K562 (cell line): ENCODE data around the gene BIN1. TPM values are rescaled to one million over a fixed set of nuclear protein-coding genes. Genes with fewer than 3 reads are reported as not detected.

Experiments
- ATAC-seq: fragments of 200-7000 bp; cut with Tn5 transposase; 3 replicates; pipeline ENCODE4 v1.9.1; 2020; ENCODE audit warnings: moderate library complexity
- BruUV-seq: library from RNA; stranded (reverse); fragments of 400-500 nt; replicated peaks from 2 replicates; lab custom pipeline; 2021; lab: Mats Ljungman, UMichigan
- CTCF ChIA-PET: fragments of 300-600 bp; formaldehyde crosslinking; extraction: SDS; loops from one replicate; lab custom pipeline; 2021; ENCODE audit warnings: low intra/inter-chr PET ratio; lab: Yijun Ruan, JAX
- POLR2A ChIA-PET: fragments of 300-600, 350-650 bp; sonication (Branson Sonifier 250); formaldehyde crosslinking; extraction: SDS; loops from one replicate; lab custom pipeline; 2021; ENCODE audit warnings: antibody characterized with exemption, inconsistent platforms; lab: Yijun Ruan, JAX
- DNase-seq, 4 experiments: peaks; one replicate each; pipeline versions ENCODE4 v3.0.0 to v3.0.0-alpha.2; 2011 to 2018; ENCODE audit warnings: low spot score in 3 of 4, mixed read lengths in 3 of 4; ENCODE audit errors: extremely low read depth in 1 of 4
- FAIRE-seq: peaks from 2 replicates; lab custom pipeline; 2011; peaks lifted over from hg19 to GRCh38; lab: Jason Lieb, UNC
- H2AFZ ChIP-seq: 2 replicates; pipeline ENCODE4 v1.6.0; 2011; ENCODE audit warnings: low read depth, low read length, control low read depth, inconsistent platforms
- H3K27ac ChIP-seq: fragments of 200-600 bp; 3 replicates; pipeline ENCODE4 v1.8.0; 2011; ENCODE audit warnings: low read depth, mild to moderate bottlenecking, control low read depth, inconsistent platforms, low read length, moderate library complexity, mixed read lengths; ENCODE audit errors: extremely low read depth
- H3K27me3 ChIP-seq, 2 experiments: fragments of 300-600 bp in 1 of 2; 2 replicates in 1 of 2; 3 replicates in 1 of 2; pipeline versions ENCODE4 v1.6.0 to v1.8.0; 2011; ENCODE audit warnings: inconsistent platforms in 2 of 2, low read length in 2 of 2, mild to moderate bottlenecking in 1 of 2, mixed read lengths in 1 of 2, moderate library complexity in 1 of 2; ENCODE audit not compliant: control insufficient read depth in 2 of 2, insufficient read depth in 2 of 2
- H3K36me3 ChIP-seq: fragments of 300-600 bp; 3 replicates; pipeline ENCODE4 v1.8.0; 2011; ENCODE audit warnings: mild to moderate bottlenecking, low read length, inconsistent platforms; ENCODE audit not compliant: control insufficient read depth, insufficient read depth
- H3K4me1 ChIP-seq, 2 experiments: fragments of 200-600 bp in 1 of 2; replicated peaks in 1 of 2; 2 replicates in 1 of 2; 3 replicates in 1 of 2; pipeline versions ENCODE4 v1.5.1 to v1.8.0; 2011; ENCODE audit warnings: inconsistent platforms in 2 of 2, low read length in 2 of 2, mild to moderate bottlenecking in 1 of 2, mixed read lengths in 1 of 2, moderate library complexity in 1 of 2; ENCODE audit not compliant: control insufficient read depth in 2 of 2, insufficient read depth in 2 of 2
- H3K4me2 ChIP-seq: 2 replicates; pipeline ENCODE4 v1.6.1; 2011; ENCODE audit warnings: low read length, control low read depth, inconsistent platforms, mixed read lengths; ENCODE audit not compliant: insufficient read depth
- H3K4me3 ChIP-seq: fragments of 200-600 bp; sonication (generic), shearing (Covaris generic); 2 replicates; pipeline ENCODE4 v1.5.1; 2016; ENCODE audit warnings: control low read depth, inconsistent platforms
- H3K79me2 ChIP-seq: fragments of 200-600 bp; 3 replicates; pipeline ENCODE4 v1.8.0; 2011; ENCODE audit warnings: low read length, inconsistent platforms; ENCODE audit not compliant: control insufficient read depth, insufficient read depth
- H3K9ac ChIP-seq, 2 experiments: 2 replicates each; pipeline versions ENCODE4 v1.6.0 to v1.6.1; 2011; ENCODE audit warnings: low read depth in 2 of 2, low read length in 2 of 2, control low read depth in 1 of 2, inconsistent platforms in 1 of 2, mild to moderate bottlenecking in 1 of 2, mixed read lengths in 1 of 2; ENCODE audit not compliant: insufficient read depth in 1 of 2
- H3K9me1 ChIP-seq: one replicate; pipeline ENCODE4 v1.6.0; 2011; ENCODE audit warnings: inconsistent platforms, mild to moderate bottlenecking, low read length, moderate library complexity; ENCODE audit not compliant: control insufficient read depth, insufficient read depth
- H3K9me3 ChIP-seq: replicated peaks from 2 replicates; pipeline ENCODE4 v1.5.1; 2011; ENCODE audit warnings: low read depth, low read length, inconsistent platforms; ENCODE audit not compliant: control insufficient read depth, insufficient read depth
- H4K20me1 ChIP-seq: replicated peaks from 2 replicates; pipeline ENCODE4 v1.6.1; 2011; ENCODE audit warnings: low read length, inconsistent platforms, mixed read lengths; ENCODE audit not compliant: control insufficient read depth, insufficient read depth
- HNRNPL ChIP-seq: fragments of 200-400 bp; formaldehyde crosslinking; IDR thresholded peaks from 2 replicates; pipeline ENCODE4 v1.6.1; 2017; ENCODE audit warnings: low read depth, mild to moderate bottlenecking, low read length
- MTA3 ChIP-seq: fragments of 450-650 bp; formaldehyde crosslinking; IDR thresholded peaks from 2 replicates; pipeline ENCODE4 v1.6.1; 2017; ENCODE audit warnings: mild to moderate bottlenecking, borderline replicate concordance
- YBX1 ChIP-seq: fragments of 450-650 bp; IDR thresholded peaks from 2 replicates; pipeline ENCODE4 v1.7.1; 2016; ENCODE audit warnings: mild to moderate bottlenecking
- ZNF41 ChIP-seq: fragments of 250-450 bp; sonication (Bioruptor Pico); conservative IDR thresholded peaks from 2 replicates; pipeline ENCODE4 v1.4.0; 2020; ENCODE audit warnings: mild to moderate bottlenecking
- WGBS: fragments of 100-300 bp; shearing (Covaris generic); methylation state at CpG from one replicate; pipeline ENCODE4 v1.1.6; 2016; ENCODE audit warnings: low coverage, mixed read lengths; ENCODE audit not compliant: insufficient coverage; ENCODE audit errors: missing lambda C conversion rate; 5-methylcytosine and 5-hydroxymethylcytosine counted together
- in situ Hi-C: fragments of 300-500 bp; cut with MboI; formaldehyde crosslinking; loops from 4 replicates; pipeline ENCODE4 v1.15.0; 2018; ENCODE audit warnings: inconsistent platforms, mixed read lengths
- intact Hi-C: fragments of 100-400 bp; cut with micrococcal nuclease; formaldehyde crosslinking; loops from 2 replicates; pipeline ENCODE4 v1.14.2; 2022
- polyA plus RNA-seq, 8 experiments: library from polyadenylated mRNA; depleted of rRNA in 4 of 8; stranded (reverse) in 5 of 8; unstranded in 3 of 8; fragments of >200 nt; fragmentation: Nextera tagmentation in 2 of 8; fragmentation: Illumina TruSeq in 1 of 8; extraction: Ambion mirVana in 2 of 8; extraction: Trizol in 1 of 8; gene quantifications; 2 replicates each; pipeline versions ENCODE4 v1.2.1 to v1.2.3, GENCODE V29; 2011 to 2014; ENCODE audit warnings: inconsistent platforms in 1 of 8, missing spikeins in 1 of 8
- total RNA-seq, 7 experiments: library from RNA; depleted of rRNA in 6 of 7; stranded (reverse); fragments of >200 nt in 6 of 7; fragmentation: Illumina TruSeq in 2 of 7; extraction: Trizol in 2 of 7; gene quantifications; 2 replicates each; pipeline versions ENCODE4 v1.2.1 to v1.2.3, GENCODE V29; 2011 to 2021; ENCODE audit warnings: low replicate concordance in 1 of 7
- TF ChIP-seq, protein P1 (sequence below): fragments of 250-450 bp; sonication (Bioruptor Pico); IDR thresholded peaks from 2 replicates; pipeline ENCODE4 v1.8.0; 2022; ENCODE audit warnings: moderate library complexity, mild to moderate bottlenecking, inconsistent platforms
- TF ChIP-seq, protein P2 (sequence below): fragments of 250-450 bp; sonication (Bioruptor Pico); IDR thresholded peaks from 2 replicates; pipeline ENCODE4 v1.5.0; 2021; ENCODE audit warnings: mild to moderate bottlenecking, borderline replicate concordance
- TF ChIP-seq, protein P3 (sequence below), 2 experiments: IDR thresholded peaks; 2 replicates each; pipeline ENCODE4 v1.6.1; 2012; ENCODE audit warnings: improper control_type of control experiment in 2 of 2, low read depth in 2 of 2, low read length in 2 of 2, borderline replicate concordance in 1 of 2
- TF ChIP-seq, protein P4 (sequence below): fragments of 250-450 bp; sonication (Bioruptor Pico); IDR thresholded peaks from 2 replicates; pipeline ENCODE4 v1.4.0; 2020; ENCODE audit warnings: mild to moderate bottlenecking, moderate library complexity
- TF ChIP-seq, protein P5 (sequence below): sonication (generic); formaldehyde crosslinking; IDR thresholded peaks from 2 replicates; pipeline ENCODE4 v1.9.0; 2022; ENCODE audit warnings: mild to moderate bottlenecking, missing genetic modification reagents
- TF ChIP-seq, protein P6 (sequence below): sonication (generic); formaldehyde crosslinking; IDR thresholded peaks from 2 replicates; pipeline ENCODE4 v1.8.0; 2023; ENCODE audit warnings: mild to moderate bottlenecking, missing genetic modification reagents

Gene BIN1
- total and polyA plus RNA-seq, 9 of the 15 experiments (the other 6 are each of a cell fraction or from before 2014, with no cell fraction given): 0.04 to 2.8 (median 0.79) TPM; not detected in 1

DNA sequence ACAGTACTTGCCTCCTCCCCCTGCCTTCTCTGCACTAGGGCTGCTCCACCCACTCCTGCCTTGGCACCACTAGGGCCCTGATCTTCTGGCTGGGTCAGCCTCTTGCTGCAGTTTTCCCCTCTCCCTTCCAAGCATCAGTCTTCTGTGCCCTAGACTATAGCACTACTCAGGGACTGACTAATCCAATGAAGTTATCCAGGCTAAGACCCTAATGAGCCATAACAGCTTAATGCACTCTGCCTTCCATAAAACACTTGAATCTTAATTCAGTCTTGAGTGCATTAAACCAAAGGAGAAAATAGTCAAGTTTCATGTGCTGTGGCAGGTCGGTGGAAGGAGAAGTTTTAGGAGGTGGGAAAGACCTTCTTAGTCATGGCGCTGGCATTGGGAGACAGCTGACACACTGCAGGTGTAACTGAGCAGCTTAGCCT is 95.7 kb downstream of the BIN1 start:
- Histone ChIP-seq H3K27ac (no peak overlapping the region), H3K27me3 (peaks cover 11 to 40% of the 10 kb centered on the region in 2 experiments; a peak in 3 of 5 replicates), H3K9me1 (no peaks in the 10 kb centered on the region), H3K36me3 (no peaks in the 10 kb centered on the region), H3K4me1 (no peaks in the 10 kb centered on the region), H4K20me1 (no peaks in the 10 kb centered on the region)
- DNase-seq: no peak
- 0% methylated on average over 2 of the region's 2 CpGs for WGBS
- in situ Hi-C loops: no loop called here
- BruUV-seq: no TSS peak
- TF ChIP-seq, protein P1, sequence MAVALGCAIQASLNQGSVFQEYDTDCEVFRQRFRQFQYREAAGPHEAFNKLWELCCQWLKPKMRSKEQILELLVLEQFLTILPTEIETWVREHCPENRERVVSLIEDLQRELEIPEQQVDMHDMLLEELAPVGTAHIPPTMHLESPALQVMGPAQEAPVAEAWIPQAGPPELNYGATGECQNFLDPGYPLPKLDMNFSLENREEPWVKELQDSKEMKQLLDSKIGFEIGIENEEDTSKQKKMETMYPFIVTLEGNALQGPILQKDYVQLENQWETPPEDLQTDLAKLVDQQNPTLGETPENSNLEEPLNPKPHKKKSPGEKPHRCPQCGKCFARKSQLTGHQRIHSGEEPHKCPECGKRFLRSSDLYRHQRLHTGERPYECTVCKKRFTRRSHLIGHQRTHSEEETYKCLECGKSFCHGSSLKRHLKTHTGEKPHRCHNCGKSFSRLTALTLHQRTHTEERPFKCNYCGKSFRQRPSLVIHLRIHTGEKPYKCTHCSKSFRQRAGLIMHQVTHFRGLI (CRISPR knock-in tag): no peak
- TF ChIP-seq, protein P2, sequence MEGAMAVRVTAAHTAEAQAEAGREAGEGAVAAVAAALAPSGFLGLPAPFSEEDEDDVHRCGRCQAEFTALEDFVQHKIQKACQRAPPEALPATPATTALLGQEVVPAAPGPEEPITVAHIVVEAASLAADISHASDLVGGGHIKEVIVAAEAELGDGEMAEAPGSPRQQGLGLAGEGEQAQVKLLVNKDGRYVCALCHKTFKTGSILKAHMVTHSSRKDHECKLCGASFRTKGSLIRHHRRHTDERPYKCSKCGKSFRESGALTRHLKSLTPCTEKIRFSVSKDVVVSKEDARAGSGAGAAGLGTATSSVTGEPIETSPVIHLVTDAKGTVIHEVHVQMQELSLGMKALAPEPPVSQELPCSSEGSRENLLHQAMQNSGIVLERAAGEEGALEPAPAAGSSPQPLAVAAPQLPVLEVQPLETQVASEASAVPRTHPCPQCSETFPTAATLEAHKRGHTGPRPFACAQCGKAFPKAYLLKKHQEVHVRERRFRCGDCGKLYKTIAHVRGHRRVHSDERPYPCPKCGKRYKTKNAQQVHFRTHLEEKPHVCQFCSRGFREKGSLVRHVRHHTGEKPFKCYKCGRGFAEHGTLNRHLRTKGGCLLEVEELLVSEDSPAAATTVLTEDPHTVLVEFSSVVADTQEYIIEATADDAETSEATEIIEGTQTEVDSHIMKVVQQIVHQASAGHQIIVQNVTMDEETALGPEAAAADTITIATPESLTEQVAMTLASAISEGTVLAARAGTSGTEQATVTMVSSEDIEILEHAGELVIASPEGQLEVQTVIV (CRISPR knock-in tag): no peak
- TF ChIP-seq, protein P3, sequence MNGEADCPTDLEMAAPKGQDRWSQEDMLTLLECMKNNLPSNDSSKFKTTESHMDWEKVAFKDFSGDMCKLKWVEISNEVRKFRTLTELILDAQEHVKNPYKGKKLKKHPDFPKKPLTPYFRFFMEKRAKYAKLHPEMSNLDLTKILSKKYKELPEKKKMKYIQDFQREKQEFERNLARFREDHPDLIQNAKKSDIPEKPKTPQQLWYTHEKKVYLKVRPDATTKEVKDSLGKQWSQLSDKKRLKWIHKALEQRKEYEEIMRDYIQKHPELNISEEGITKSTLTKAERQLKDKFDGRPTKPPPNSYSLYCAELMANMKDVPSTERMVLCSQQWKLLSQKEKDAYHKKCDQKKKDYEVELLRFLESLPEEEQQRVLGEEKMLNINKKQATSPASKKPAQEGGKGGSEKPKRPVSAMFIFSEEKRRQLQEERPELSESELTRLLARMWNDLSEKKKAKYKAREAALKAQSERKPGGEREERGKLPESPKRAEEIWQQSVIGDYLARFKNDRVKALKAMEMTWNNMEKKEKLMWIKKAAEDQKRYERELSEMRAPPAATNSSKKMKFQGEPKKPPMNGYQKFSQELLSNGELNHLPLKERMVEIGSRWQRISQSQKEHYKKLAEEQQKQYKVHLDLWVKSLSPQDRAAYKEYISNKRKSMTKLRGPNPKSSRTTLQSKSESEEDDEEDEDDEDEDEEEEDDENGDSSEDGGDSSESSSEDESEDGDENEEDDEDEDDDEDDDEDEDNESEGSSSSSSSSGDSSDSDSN (IDR thresholded peaks at IDR 0.05; ENCODE audit: borderline replicate concordance in 1 of 2, low read depth in 2 of 2, low read length in 2 of 2): no peak
- TF ChIP-seq HNRNPL: no peak
- TF ChIP-seq, protein P4, sequence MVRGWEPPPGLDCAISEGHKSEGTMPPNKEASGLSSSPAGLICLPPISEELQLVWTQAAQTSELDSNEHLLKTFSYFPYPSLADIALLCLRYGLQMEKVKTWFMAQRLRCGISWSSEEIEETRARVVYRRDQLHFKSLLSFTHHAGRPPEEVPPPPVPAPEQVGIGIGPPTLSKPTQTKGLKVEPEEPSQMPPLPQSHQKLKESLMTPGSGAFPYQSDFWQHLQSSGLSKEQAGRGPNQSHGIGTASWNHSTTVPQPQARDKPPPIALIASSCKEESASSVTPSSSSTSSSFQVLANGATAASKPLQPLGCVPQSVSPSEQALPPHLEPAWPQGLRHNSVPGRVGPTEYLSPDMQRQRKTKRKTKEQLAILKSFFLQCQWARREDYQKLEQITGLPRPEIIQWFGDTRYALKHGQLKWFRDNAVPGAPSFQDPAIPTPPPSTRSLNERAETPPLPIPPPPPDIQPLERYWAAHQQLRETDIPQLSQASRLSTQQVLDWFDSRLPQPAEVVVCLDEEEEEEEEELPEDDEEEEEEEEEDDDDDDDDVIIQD (CRISPR knock-in tag): no peak
- TF ChIP-seq YBX1: no peak
- TF ChIP-seq MTA3: no peak
- TF ChIP-seq, protein P5, sequence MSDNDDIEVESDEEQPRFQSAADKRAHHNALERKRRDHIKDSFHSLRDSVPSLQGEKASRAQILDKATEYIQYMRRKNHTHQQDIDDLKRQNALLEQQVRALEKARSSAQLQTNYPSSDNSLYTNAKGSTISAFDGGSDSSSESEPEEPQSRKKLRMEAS: no peak
- TF ChIP-seq, protein P6, sequence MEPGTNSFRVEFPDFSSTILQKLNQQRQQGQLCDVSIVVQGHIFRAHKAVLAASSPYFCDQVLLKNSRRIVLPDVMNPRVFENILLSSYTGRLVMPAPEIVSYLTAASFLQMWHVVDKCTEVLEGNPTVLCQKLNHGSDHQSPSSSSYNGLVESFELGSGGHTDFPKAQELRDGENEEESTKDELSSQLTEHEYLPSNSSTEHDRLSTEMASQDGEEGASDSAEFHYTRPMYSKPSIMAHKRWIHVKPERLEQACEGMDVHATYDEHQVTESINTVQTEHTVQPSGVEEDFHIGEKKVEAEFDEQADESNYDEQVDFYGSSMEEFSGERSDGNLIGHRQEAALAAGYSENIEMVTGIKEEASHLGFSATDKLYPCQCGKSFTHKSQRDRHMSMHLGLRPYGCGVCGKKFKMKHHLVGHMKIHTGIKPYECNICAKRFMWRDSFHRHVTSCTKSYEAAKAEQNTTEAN: no peak
- TF ChIP-seq ZNF41: no peak
- TF ChIP-seq, all 486 proteins: peak for 0
- intact Hi-C loops: no loop called here
- Histone ChIP-seq H3K4me3 (no peak overlapping the region), H3K9me3 (no peaks in the 10 kb centered on the region), H2AFZ (no peak overlapping the region), H3K79me2 (no peaks in the 10 kb centered on the region), H3K4me2 (no peak overlapping the region), H3K9ac (no peak overlapping the region)
- no peak for FAIRE-seq
- ATAC-seq: no peak
- ChIA-PET CTCF (no interaction called here), POLR2A (no interaction called here)
